GM21619 (cell line): ENCODE results near the gene RABEP2.
"Not testable (repeated sequence)": the region's sequence is repeated elsewhere in the genome, so short reads cannot be mapped to it uniquely, and the experiment has no call there.

Source experiments
- ATAC-seq: cut with Tn5 transposase; IDR thresholded peaks from one replicate; pipeline ENCODE4 v1.9.1; 2021; ENCODE audit not compliant: unreplicated experiment

The RABEP2 gene

DNA sequence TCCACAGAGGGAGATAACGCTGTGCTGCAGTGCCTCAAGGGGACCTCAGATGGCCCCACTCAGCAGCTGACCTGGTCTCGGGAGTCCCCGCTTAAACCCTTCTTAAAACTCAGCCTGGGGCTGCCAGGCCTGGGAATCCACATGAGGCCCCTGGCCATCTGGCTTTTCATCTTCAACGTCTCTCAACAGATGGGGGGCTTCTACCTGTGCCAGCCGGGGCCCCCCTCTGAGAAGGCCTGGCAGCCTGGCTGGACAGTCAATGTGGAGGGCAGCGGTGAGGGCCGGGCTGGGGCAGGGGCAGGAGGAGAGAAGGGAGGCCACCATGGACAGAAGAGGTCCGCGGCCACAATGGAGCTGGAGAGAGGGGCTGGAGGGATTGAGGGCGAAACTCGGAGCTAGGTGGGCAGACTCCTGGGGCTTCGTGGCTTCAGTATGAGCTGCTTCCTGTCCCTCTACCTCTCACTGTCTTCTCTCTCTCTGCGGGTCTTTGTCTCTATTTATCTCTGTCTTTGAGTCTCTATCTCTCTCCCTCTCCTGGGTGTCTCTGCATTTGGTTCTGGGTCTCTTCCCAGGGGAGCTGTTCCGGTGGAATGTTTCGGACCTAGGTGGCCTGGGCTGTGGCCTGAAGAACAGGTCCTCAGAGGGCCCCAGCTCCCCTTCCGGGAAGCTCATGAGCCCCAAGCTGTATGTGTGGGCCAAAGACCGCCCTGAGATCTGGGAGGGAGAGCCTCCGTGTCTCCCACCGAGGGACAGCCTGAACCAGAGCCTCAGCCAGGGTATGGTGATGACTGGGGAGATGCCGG, 7.5 kb upstream of the RABEP2 start:
- no peak for ATAC-seq

DNA sequence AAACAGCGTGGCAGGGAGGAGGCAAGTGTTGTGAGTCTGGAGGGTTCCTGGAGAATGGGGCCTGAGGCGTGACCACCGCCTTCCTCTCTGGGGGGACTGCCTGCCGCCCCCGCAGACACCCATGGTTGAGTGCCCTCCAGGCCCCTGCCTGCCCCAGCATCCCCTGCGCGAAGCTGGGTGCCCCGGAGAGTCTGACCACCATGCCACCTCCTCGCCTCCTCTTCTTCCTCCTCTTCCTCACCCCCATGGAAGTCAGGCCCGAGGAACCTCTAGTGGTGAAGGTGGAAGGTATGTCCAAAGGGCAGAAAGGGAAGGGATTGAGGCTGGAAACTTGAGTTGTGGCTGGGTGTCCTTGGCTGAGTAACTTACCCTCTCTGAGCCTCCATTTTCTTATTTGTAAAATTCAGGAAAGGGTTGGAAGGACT, 6.8 kb upstream of the RABEP2 start, which contains the start of gene CD19:
Gene CD19, plus strand, starts transcription at position 171 of the 425 bp plus-strand sequence. Its CDS starts 30 bp downstream, at position 201.
- no peak for ATAC-seq

DNA sequence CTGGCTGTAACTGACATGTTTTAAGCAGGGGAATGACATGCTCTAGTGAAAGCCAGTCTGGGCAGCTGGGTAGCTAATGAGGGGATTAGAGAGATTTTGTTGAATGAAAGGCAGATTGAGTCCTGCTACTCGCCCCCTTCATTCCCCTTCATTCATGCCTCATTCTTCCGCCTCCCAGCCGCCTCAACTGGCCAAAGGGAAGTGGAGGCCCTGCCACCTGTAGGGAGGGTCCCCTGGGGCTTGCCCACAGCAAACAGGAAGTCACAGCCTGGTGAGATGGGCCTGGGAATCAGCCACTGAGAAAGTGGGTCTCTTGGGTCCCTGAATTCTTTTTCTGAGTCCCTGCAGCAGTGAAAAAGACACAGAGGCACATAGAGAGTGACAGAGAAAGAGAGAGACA, 5.6 kb upstream of the RABEP2 start:
- ATAC-seq = peak; percentile 57

DNA sequence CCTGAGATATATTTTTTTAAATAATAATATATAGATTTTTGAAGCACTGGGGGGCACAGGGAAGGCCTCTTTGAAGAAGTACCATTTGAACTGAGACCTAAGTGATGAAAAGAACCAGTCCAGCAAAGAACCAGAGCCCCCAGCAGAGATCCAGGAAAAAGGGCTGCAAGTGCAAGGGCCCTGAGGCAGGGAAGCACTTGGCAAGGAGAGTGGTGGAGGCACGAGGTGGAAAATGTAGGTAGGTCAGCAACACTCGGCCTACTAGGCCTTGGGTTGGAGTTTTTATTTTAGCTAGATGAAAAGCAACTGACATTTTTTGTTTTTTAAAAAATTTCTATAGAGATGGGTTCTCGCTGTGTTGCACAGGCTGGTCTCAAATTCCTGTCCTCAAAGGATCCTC, 5.2 kb upstream of the RABEP2 start:
- no peak for ATAC-seq

DNA sequence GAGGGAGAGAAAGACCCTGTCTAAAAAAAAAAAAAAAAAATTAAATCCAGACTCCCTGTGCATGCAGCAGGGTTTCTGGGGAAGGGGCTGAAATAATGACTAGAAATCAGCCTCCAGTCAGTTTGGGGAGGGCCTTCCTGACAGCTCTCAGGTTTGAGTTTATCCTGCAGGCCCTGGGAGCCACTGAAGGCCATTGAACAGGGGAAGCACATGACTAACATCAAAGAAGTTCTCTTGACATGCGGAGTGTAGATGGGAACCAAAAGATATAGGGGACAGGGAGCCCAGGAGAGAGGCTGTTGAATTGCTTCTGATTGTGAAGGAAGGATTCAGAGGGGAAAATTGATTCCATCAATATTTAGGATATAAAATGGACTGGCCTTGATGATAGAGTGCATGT, 2.8 kb upstream of the RABEP2 start:
- no peak for ATAC-seq

DNA sequence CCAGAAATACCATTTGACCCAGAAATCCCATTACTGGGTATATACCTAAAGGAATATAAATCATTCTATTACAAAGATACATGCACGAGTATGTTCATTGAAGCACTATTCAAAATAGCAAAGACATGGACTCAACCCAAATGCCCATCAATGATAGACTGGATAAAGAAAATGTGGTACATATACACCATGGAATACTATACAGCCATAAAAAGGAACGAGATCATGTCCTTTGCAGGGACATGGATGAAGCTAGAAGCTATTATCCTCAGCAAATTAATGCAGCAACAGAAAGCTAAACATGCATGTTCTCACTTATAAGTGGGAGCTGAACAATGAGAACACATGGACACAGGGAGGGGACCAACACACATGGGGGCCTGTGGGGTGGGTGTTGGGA, 1.2 kb upstream of the RABEP2 start:
- not testable (repeated sequence) for ATAC-seq

DNA sequence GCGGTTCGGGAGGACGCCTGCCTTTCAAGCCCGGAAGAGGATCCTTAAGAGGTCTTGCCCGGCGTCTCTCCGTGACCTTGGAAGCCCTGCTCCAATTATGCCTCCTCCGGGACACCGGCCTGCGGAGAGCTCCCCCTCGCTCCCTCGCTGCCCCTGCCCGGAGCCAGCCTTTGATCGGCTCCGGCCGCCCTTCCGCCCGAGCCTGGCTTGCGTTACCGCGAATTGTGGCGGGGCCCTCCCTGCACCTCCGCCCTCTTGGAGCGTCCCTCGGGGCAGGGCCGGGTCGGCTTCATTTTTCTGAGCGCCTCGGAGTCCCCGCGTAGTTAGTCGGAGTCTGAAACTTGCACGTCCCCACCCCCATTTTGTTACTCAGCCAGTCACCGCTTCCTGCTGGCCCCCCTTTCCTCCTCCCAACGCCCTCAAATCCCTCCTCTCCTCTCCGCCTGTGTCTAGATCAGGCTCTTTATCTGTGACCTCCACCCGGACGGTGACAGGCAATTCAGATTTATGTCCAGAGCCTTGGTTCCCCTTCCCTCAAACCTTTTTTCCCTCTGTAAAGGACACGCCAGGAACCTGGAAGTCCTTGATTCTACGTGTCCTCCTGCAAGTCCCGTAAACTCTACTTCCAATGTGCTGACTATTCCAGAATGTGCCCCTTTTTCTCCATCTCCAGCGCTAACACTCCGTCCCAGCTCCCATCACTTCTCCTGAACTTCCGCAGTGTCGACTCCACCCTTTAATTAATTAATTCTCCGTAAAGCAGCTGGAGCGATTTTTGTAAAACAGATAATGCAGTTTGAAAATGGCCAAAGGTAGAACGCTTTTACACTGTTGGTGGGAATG, 569 bp upstream of the RABEP2 start:
- ATAC-seq = peak; percentile 31

DNA sequence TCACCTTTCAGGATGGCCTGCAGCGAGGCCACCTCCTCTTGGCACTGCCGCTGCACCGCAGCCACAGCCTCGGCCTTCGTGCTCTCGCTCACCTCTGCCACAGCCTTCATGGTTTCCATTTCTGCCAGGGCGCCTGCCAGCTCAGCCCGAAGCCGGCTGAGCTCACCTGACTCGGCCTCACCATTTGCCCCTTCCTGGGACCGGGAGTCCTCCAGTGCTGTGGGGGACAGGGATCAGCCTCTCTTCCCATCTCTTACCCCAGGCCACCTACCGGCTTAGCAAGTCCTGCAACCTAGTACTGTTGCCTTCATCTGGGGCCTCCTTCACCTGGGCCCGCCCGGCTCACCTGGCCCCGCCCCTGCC, 658 bp downstream of the RABEP2 start:
- peak; percentile 4 for ATAC-seq

DNA sequence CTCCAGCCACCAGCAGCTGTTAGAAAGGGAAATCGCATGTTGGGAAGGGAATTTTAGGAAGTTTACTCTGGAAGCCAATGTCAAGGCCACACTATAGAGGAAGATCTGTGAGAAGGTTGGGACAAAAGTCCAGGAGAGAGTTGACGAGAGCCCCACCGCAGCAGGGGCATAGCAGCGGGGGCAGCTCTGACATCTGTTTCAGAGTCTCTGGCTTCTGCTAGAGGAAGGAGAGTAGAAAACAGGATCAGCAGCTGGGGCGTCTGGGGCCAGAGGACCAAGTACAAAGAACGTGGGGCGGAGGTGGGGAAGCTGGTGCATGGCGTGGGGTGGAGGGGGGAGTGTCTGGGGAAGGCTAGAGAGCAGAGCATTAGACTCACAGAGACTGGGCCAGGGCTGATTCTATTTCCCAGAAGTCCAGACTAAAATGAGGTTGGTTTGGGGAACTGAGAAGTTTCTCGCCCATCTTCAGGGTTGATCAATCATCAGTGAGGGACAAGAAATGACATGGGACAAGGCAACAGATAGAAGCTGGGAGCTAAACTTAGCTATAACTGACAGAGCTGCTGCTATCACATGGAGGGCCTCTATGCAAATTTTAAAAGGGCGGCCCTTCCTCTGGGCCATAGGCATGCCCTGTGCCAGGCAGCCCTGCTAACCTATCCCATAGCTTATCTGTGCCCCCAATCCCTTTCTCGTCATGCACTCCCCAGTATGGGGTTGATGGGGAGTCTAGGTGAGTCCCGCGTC, 1.2 kb downstream of the RABEP2 start:
- peak; percentile 44 for ATAC-seq

DNA sequence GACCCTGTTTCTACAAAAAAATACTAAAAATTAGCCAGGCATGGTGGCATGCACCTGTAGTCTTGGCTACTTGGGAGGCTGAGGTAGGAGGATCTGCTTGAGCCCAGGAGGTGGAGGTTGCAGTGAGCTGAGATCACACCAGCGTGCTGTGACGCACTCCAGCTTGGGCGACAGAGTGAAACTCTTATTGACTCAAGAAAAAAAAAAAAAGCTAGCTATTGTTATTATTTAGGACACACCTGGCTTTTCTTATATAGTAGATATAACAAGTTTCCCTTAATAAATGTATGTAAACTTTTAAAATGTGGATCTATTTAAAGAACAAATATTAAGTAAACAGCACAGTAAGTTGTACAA, 1.8 kb downstream of the RABEP2 start:
- no peak for ATAC-seq

DNA sequence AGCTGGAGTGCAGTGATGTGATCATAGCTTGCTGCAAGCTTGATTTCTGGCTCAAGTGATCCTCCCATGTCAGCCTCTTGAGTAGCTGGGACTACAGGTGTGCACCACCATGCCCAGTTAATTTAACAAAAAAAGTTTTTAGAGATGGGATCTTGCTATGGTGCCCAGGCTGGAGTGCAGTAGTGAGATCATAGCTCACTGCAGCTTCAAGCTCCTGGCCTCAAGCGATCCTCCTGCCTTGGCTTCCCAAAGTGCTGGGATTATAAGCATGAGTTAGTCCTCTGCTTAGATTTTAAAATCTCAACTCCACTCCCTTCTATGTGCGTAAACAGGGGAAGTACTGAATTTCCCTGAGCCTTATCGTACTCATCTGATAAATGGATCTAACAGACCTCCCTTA, 6.3 kb downstream of the RABEP2 start:
- ATAC-seq = no peak

DNA sequence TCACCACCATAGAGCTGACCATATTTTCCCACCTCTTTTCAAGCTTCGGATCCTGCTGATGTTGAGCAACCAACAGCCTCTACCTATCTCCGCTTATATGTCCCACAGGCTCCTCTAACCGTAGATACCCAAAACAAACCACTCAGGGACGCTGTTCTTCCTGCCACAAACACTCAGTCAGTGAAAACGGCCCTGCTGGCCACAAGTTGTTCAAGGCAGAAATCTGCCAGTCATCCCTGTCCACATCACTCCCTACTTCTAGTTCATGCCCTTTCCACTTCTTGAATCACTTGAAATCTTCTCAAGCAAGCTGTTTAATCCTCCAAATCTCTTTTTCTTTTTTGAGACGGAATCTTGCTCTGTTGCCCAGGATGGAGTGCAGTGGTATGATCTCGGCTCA, 7.9 kb downstream of the RABEP2 start:
- ATAC-seq = no peak

DNA sequence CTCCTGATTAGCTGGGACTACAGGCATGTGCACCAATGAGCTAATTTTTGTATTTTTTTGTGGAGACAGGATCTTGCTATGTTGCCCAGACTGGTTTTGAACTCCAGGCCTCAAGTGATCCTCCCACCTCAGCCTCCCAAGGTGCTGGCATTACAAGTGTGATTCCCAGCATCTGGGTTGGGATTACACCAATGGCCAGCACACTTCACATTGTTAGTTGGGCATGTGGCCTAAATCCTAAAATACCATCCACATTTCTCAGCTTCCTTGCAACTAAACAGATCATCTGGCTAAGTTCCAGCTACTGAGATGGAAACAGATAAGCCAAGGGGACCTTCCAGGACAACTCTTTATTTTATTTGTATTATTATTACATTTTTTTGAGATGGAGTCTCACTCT, 9.9 kb downstream of the RABEP2 start:
- no peak for ATAC-seq

DNA sequence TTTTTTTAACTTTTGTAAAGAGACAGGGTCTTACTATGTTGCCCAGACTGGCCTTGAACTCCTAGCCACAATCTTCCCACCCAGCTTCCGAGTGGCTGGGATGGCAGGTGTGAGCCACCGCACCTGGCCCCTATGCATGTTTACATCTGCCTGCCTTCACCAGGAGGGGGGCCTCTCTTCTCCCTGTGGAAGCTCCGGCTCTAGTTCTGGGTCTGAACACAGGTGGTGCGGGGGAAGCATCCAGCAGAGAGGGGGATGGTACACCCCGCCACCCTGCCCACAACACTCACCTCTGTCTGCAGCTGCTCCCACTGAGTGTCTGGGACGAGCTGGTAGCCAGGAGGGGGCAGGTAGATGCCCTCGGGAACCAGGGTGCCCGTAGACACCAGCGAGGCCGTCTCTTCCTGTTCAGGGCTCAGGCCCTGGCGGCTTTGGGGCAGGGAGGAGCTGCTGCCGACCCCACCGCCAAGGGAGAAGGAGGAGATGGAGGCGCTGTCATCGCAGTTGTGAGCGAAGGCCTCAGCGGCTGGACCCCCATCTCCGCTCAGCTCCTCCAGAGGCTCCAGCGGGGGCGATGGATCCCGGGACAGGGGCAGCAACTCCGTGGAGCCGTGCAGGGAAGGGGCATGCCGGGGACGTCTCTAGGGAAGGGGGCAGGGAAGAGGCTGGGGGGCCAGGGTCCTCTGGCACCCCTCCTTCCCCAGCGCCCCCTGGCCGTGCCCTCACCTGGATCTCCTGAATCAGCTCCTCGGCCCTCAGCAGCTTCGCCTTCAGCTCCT, 10.9 kb downstream of the RABEP2 start:
- no peak for ATAC-seq

DNA sequence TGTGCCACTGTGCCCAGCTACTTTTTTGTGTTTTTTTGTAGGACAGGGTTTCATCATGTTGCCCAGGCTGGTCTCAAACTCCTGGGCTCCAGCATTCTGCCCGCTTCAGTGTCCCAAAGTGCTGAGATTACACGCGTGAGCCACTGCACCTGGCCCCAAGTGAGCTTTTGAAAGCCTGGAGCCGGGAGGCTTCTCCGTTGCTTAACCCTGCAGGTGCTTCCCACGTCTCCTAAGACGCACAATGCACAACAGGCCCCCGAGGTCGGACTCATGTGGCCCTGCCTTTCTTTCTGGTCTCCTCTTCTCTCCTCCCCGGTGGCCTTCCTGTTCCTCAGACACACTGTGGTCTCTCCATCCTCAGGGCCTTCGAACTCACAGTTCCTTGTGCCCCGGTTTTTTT, 12.5 kb downstream of the RABEP2 start:
- ATAC-seq = no peak

DNA sequence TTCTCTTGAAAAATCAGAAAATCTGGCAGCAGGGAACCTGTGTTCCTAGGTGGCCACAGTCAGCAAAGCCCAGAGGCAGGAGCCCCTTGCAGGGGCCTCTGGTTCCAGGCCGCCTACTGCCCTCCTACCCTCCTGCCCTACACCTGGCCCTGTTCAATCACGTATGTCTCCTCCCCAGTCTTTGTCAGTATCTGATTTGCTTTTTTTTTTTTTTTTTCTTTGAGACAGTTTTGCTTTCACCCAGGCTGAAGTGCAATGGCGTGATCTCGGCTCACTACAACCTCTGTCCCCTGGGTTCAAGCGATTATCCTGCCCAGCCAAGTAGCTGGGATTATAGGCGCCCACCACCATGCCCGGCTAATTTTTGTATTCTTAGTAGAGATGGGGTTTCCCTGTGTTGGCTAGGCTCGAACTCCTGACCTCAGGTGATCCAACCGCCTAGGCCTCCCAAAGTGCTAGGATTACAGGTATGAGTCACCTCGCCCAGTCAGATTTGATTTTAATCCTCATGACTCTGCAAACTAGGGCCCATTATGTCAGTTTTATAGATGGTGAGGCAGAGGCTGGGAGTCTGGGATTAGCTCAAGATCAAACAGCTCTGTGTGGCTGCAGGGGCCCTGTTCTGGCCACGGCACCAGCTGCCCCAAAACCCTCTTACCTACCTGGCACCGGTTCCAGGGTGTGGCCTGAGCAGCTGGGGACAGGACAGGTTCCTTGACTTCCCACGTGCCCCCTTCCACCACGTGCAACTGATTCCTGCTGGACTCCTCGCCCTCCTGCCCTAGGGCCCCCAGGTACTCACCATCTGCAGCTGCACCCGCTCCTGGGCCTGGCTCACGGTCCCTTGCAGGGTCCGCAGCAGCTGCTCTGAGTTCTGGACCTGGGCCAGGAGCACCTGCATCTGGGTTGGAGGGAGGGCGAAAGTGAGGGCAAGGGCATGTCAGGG, 14.7 kb downstream of the RABEP2 start:
- ATAC-seq = no peak

DNA sequence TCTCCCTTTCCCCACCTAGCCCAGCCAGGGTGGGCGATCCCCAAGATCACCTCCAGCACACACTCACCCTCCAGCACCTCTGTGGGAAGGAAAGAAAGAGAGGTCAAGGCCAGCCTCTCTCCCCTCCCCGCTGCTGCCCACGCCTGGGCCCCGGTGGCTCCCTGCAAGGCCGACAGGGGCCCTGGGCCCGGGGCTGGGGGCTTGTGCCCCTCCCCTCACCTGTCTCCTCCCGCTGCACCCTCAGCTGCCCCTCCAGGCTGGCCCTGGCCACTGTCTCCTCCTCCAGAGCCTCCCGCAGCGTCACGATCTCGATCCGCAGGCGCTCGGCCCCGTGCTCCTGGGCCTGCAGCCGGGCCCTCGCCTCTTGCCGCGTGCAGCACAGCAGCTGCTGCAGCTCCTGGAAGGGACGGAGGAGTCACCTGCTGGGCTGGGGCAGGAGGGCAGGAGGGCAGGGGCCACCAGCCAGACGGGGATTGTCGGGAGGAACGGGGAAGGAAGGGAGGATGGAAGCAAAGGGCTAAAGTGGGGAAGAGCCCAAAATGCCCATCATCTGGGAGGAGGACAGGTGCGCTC, 19.2 kb downstream of the RABEP2 start:
- no peak for ATAC-seq

DNA sequence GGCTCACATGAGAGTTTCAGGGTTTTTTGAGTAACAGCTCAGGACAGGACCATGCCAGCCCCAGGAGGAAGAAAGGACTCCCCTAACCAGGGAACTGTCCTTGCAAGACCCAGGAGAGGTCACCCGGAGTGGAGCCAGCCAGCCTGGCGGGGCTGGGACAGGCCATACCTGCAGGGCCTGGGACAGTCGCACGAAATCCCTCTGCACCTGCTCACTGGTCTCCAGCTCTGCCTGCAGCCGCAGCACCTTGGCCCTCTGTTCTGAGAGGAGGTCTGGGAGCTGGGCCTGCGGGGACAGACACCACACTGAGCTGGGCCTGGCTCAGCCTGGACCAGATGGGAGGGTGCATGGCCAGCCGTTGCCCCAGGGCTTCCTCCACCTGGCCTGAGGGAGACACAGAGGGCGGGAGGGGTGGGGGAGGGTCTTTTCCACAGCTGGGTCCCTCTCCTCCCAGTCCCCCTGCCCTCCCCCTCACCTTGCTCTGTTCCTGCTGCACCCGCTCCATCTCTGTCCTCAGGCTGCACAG, 19.7 kb downstream of the RABEP2 start:
- no peak for ATAC-seq

DNA sequence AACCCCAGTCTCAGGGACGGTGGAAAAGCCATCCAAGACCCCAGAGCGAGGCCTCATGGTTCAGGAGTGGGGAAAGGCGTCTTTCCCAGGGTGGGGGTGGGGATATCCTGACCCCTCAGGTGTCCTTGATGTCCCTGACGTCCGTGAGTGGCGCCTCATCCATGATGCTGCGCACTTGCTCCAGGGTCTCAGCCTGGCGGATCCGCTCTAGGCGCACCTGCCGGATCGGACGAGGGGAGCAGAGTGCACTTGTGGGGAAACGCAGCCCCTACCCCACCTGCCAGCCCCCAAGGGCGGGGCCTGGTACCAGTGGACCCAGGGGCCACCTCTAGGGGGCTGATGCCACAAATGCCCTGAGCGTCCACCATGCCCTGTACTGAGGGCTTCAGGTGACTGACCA, 20.2 kb downstream of the RABEP2 start:
- no peak for ATAC-seq
